Gastroesophageal sphincter (tissue), 3 donors: ENCODE results near the gene NRP1.

Experiments
- EP300 ChIP-seq: sonication (generic); formaldehyde crosslinking; IDR thresholded peaks from one replicate; pipeline ENCODE4 v1.6.1; 2017; ENCODE audit warnings: antibody characterized with exemption, mild to moderate bottlenecking
- POLR2A ChIP-seq, 2 donors: fragments of 450-650 bp; IDR thresholded peaks; one replicate each; pipeline ENCODE4 v1.6.1; 2017; ENCODE audit warnings: antibody characterized with exemption in 2 of 2, mild to moderate bottlenecking in 2 of 2, moderate library complexity in 1 of 2
- POLR2AphosphoS5 ChIP-seq: sonication (generic); formaldehyde crosslinking; IDR thresholded peaks from one replicate; pipeline ENCODE4 v1.6.1; 2017; ENCODE audit warnings: antibody characterized with exemption
- TF ChIP-seq, protein P1 (sequence below), 4 experiments: fragments of 200-600 bp in 2 of 4; fragments of 450-650 bp in 2 of 4; sonication (generic) in 1 of 4; IDR thresholded peaks; one replicate each; pipeline ENCODE4 v1.5.1; 2017 to 2019; ENCODE audit warnings: antibody characterized with exemption in 4 of 4, mild to moderate bottlenecking in 2 of 4, moderate library complexity in 2 of 4

DNA sequence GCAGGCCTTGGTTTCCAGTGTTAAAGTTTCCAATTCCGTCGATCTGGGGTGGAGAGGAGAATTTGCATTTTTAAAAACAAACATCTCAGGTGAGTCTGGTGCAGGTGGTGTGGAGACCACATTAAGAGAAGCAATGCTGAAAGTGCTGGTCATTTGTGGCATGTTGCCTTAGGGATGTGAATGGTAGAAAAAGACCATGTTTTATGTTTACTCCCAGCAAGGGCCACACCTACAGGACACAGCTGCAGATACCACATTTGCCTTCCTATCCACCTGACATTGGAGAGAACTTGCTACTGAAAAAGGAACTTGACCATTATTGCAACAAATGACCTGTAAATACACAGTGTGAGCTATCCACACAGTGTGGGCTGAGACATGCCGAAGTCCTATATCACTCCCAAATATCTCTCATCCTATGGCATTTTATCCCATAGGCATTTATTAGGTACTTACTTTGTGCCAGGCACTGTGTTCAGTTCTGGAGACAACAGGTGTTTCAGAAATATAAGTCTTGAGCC, 183.1 kb downstream of the NRP1 start:
- TF ChIP-seq, protein P1, sequence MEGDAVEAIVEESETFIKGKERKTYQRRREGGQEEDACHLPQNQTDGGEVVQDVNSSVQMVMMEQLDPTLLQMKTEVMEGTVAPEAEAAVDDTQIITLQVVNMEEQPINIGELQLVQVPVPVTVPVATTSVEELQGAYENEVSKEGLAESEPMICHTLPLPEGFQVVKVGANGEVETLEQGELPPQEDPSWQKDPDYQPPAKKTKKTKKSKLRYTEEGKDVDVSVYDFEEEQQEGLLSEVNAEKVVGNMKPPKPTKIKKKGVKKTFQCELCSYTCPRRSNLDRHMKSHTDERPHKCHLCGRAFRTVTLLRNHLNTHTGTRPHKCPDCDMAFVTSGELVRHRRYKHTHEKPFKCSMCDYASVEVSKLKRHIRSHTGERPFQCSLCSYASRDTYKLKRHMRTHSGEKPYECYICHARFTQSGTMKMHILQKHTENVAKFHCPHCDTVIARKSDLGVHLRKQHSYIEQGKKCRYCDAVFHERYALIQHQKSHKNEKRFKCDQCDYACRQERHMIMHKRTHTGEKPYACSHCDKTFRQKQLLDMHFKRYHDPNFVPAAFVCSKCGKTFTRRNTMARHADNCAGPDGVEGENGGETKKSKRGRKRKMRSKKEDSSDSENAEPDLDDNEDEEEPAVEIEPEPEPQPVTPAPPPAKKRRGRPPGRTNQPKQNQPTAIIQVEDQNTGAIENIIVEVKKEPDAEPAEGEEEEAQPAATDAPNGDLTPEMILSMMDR (IDR thresholded peaks at IDR 0.05), result no peak
- TF ChIP-seq POLR2A (IDR thresholded peaks at IDR 0.05) (no peak), POLR2AphosphoS5 (no peak), EP300 (no peak)
